Endodermal cell (in vitro differentiated cells): ENCODE data around the gene SMTN. TPM values are rescaled to one million over a fixed set of nuclear protein-coding genes. Genes with fewer than 3 reads are reported as not detected.

Experiments
- DNase-seq: peaks from one replicate; pipeline ENCODE4 v3.0.0-alpha.2; 2017
- H3K27ac ChIP-seq: 2 replicates; pipeline ENCODE4 v1.5.1; 2013; ENCODE audit warnings: mild to moderate bottlenecking, low read depth, low read length, moderate library complexity
- H3K27me3 ChIP-seq: 2 replicates; pipeline ENCODE4 v1.6.1; 2013; ENCODE audit warnings: mild to moderate bottlenecking, low read length, moderate library complexity; ENCODE audit not compliant: insufficient read depth, control insufficient read depth, poor library complexity, severe bottlenecking
- H3K36me3 ChIP-seq: 2 replicates; pipeline ENCODE4 v1.7.0; 2013; ENCODE audit warnings: mild to moderate bottlenecking, low read length, moderate library complexity; ENCODE audit not compliant: control insufficient read depth, insufficient read depth
- H3K4me1 ChIP-seq: one replicate; pipeline ENCODE4 v1.7.0; 2013; ENCODE audit warnings: low read length; ENCODE audit not compliant: control insufficient read depth, insufficient read depth
- H3K4me3 ChIP-seq: 2 replicates; pipeline ENCODE4 v1.5.1; 2013; ENCODE audit warnings: mild to moderate bottlenecking, low read length, moderate library complexity
- H3K9ac ChIP-seq: 2 replicates; pipeline ENCODE4 v1.6.1; 2013; ENCODE audit warnings: mild to moderate bottlenecking, low read length, moderate library complexity; ENCODE audit not compliant: poor library complexity, severe bottlenecking; ENCODE audit errors: extremely low read depth
- H3K9me3 ChIP-seq: 2 replicates; pipeline ENCODE4 v1.6.1; 2013; ENCODE audit warnings: mild to moderate bottlenecking, low read length, moderate library complexity; ENCODE audit not compliant: control insufficient read depth
- H3K27ac Mint-ChIP-seq: 2 replicates; pipeline ENCODE4 v1.8.0; 2020; ENCODE audit warnings: mixed read lengths
- H3K27me3 Mint-ChIP-seq: 2 replicates; pipeline ENCODE4 v1.8.0; 2021; ENCODE audit warnings: mild to moderate bottlenecking, mixed read lengths; ENCODE audit not compliant: insufficient read depth
- H3K36me3 Mint-ChIP-seq: 2 replicates; pipeline ENCODE4 v1.8.0; 2020; ENCODE audit warnings: low read depth, mixed read lengths
- H3K4me1 Mint-ChIP-seq: 2 replicates; pipeline ENCODE4 v1.8.0; 2020; ENCODE audit warnings: mixed read lengths
- H3K4me3 Mint-ChIP-seq: 2 replicates; pipeline ENCODE4 v1.8.0; 2020; ENCODE audit warnings: mild to moderate bottlenecking, moderate library complexity, mixed read lengths
- H3K9me3 Mint-ChIP-seq: 2 replicates; pipeline ENCODE4 v1.8.0; 2020; ENCODE audit warnings: mild to moderate bottlenecking, mixed read lengths
- CTCF ChIP-seq: fragments of 200-600 bp; sonication (generic); conservative IDR thresholded peaks from 2 replicates; pipeline ENCODE4 v1.5.0; 2021; ENCODE audit warnings: antibody characterized with exemption, mild to moderate bottlenecking
- WGBS, 2 experiments: methylation state at CpG; one replicate each; pipeline versions ENCODE4 v1.1.5 to v1.1.7; 2013; ENCODE audit warnings: missing lambda C conversion rate in 2 of 2, mixed read lengths in 1 of 2; ENCODE audit not compliant: insufficient coverage in 1 of 2, insufficient read length in 1 of 2; 5-methylcytosine and 5-hydroxymethylcytosine counted together
- total RNA-seq, 2 donors: library from RNA; stranded (reverse); fragmentation: NEBNext Ultra II Directional in 1 of 2; extraction: Animal tissue kit (Norgen Biotek cat#: 25700) in 1 of 2; gene quantifications; 2 replicates in 1 of 2; 3 replicates in 1 of 2; pipeline ENCODE4 v1.2.1, GENCODE V29; 2021

SMTN gene
- total RNA-seq, 2 donors from 2014 or later = 23.6 to 35.8 TPM

- Histone ChIP-seq H3K9ac (no peak overlapping the region), H3K27me3 (no peaks in the 10 kb centered on the region), H3K27ac (no peak overlapping the region), H3K9me3 (no peaks in the 10 kb centered on the region), H3K36me3 (no peaks in the 10 kb centered on the region), H3K4me3 (no peak overlapping the region), H3K4me1 (no peaks in the 10 kb centered on the region)
- DNase-seq = no peak
- H3K36me3 Mint-ChIP-seq = no peaks in the 10 kb centered on the region
- H3K4me1 Mint-ChIP-seq = peaks cover 7% of the 10 kb centered on the region
- WGBS, 2 experiments = 92 to 100% methylated on average over 3 to 6 of the region's 6 CpGs
- H3K27me3 Mint-ChIP-seq = peaks cover 2% of the 10 kb centered on the region
- no peak overlapping the region for H3K4me3 Mint-ChIP-seq
- no peak for TF ChIP-seq CTCF
- H3K9me3 Mint-ChIP-seq = no peaks in the 10 kb centered on the region
- H3K27ac Mint-ChIP-seq = no peak overlapping the region
These were observed 54.6 kb downstream of the SMTN start for GRCh38 chr22:31135706-31136105.

DNA sequence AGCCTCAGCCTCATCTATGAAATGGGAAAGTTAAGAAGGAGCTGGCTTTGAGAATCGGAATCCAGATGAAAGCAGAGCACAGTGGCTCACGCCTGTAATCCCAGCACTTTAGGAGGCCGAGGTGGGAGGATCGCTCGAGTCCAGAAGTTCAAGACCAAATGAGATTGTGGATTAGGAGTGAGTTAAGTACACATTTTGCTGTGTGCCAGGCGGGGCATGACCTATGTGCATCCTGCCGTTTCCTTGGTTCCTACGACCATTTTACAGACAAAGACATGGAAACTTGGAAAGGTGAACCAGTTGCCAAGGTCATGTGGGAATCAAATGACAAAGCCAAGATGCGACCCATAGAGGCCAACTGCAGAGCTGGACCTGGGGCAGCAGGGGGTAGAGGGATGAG is 55.0 kb downstream of the SMTN start:
- Mint-ChIP-seq H3K27ac (peak overlapping the region; percentile 39), H3K27me3 (peaks cover 2% of the 10 kb centered on the region), H3K36me3 (no peaks in the 10 kb centered on the region), H3K9me3 (no peaks in the 10 kb centered on the region), H3K4me3 (no peak overlapping the region), H3K4me1 (peaks cover 7% of the 10 kb centered on the region)
- H3K4me1 ChIP-seq = no peaks in the 10 kb centered on the region
- no peaks in the 10 kb centered on the region for H3K27me3 ChIP-seq
- no peak overlapping the region for H3K4me3 ChIP-seq
- WGBS, 2 experiments = 94 to 99% methylated on average over 9 of the region's 9 CpGs
- no peak overlapping the region for H3K9ac ChIP-seq
- H3K27ac ChIP-seq = no peak overlapping the region
- DNase-seq = no peak
- H3K9me3 ChIP-seq = no peaks in the 10 kb centered on the region
- no peak for TF ChIP-seq CTCF
- H3K36me3 ChIP-seq = no peaks in the 10 kb centered on the region

DNA sequence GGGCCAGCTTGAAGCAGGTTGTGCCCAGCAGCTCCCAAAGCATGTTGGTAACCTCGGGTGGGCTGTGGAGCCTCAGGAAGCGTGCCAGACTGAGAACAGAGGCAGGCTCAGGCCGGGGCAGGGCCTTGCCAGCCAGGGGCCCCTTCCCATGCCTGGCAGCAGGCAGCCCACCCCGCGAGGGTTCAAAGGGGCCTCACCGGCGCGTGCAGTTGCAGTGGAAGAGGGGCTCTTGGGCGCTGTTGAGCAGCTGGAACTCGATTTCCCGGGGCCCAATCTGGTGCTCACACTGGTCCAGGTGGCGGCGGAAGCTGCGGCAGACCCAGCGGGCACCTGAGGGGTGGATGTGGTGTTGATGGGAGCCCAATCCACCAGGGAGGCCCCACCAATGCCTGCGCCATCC is 55.6 kb downstream of the SMTN start:
- Mint-ChIP-seq H3K27ac (no peak overlapping the region), H3K4me3 (no peak overlapping the region), H3K9me3 (no peaks in the 10 kb centered on the region), H3K36me3 (no peaks in the 10 kb centered on the region), H3K27me3 (peaks cover 2% of the 10 kb centered on the region), H3K4me1 (peaks cover 7% of the 10 kb centered on the region)
- DNase-seq = no peak
- Histone ChIP-seq H3K27ac (no peak overlapping the region), H3K9ac (no peak overlapping the region), H3K36me3 (no peaks in the 10 kb centered on the region), H3K27me3 (no peaks in the 10 kb centered on the region), H3K4me3 (no peak overlapping the region), H3K9me3 (no peaks in the 10 kb centered on the region), H3K4me1 (no peaks in the 10 kb centered on the region)
- no peak for TF ChIP-seq CTCF
- WGBS, 2 experiments = 95 to 99% methylated on average over 10 to 16 of the region's 16 CpGs
